ENCODE data around the gene LPP.

The LPP gene

DNA sequence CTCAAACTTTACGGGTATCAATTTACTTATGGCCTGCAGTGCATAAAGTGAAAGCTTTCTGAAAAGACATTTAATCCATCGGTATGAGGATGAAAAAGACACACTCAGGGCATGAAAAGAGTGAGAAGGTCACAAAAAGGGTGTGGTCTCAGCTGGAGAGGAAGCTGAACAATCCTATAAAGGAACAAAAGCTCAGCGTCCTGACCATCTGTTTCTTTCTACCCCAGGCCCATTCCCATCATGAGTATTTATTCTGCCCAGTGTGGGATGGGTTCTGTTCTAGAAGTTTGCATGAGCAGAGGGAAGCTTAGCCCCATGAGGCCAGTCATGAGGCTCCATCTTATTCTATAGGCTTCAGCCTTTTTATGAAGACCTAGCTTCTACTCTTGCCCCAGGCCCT lies 144.6 kb downstream of the LPP start:
- no peak overlapping the region for H2AFZ ChIP-seq (ENCODE audit: low read depth, low read length)
- no peak for ATAC-seq (ENCODE audit: insufficient read depth, low read depth)
- no peaks in the 10 kb centered on the region for H3K9me3 ChIP-seq (ENCODE audit: insufficient read depth, low read length, severe bottlenecking)
- DNase-seq = no peak
- no peak overlapping the region for H3K4me2 ChIP-seq (ENCODE audit: insufficient read depth, low read length)
- H3K27ac ChIP-seq (ENCODE audit: low read length) = no peak overlapping the region
- TF ChIP-seq CTCF (IDR thresholded peaks at IDR 0.05; ENCODE audit: borderline replicate concordance, extremely low read depth, low read length, poor library complexity, severe bottlenecking) (no peak), EZH2 (IDR thresholded peaks at IDR 0.05; ENCODE audit: borderline replicate concordance, low read depth, low read length, severe bottlenecking) (no peak)
- 0 out of 2 replicates have a peak, but pooled peaks cover 6% of the 10 kb centered on the region for H3K79me2 ChIP-seq (ENCODE audit: insufficient read depth, low read length)
- H3K4me3 ChIP-seq (ENCODE audit: low read depth in 1 of 2, low read length in 2 of 2) = no peak overlapping the region
- no peak overlapping the region for H3K9ac ChIP-seq (ENCODE audit: low read depth, low read length)
- no peaks in the 10 kb centered on the region for H3K4me1 ChIP-seq (ENCODE audit: insufficient read depth, low read length)
- H3K27me3 ChIP-seq (ENCODE audit: insufficient read depth, low read length, poor library complexity) = no peaks in the 10 kb centered on the region
- no peaks in the 10 kb centered on the region for H4K20me1 ChIP-seq (ENCODE audit: insufficient read depth, low read length)
- no peaks in the 10 kb centered on the region for H3K36me3 ChIP-seq (ENCODE audit: insufficient read depth, low read length)

DNA sequence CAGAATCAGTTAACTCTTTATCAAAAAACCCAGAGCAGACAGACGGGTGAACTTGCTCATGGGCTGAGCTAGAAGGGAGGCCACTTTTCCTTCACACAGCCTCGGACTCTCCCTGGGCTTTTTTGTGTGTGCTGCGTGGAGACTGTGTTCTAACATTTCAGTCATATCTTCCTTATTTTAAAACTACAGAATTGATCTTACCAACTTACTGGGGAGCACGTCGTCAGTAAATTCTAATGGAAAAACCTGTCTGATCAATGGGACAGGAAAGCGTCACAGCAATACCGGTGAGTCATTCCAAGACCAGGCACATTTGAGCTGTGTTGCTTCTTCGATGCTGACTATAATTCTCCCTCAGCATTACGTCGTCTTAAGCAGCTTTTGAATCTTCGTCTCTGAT lies 145.1 kb downstream of the LPP start:
- no peak overlapping the region for H3K27ac ChIP-seq (ENCODE audit: low read length)
- H3K4me2 ChIP-seq (ENCODE audit: insufficient read depth, low read length) = no peak overlapping the region
- H2AFZ ChIP-seq (ENCODE audit: low read depth, low read length) = no peak overlapping the region
- TF ChIP-seq EZH2 (IDR thresholded peaks at IDR 0.05; ENCODE audit: borderline replicate concordance, low read depth, low read length, severe bottlenecking) = no peak
- no peak for TF ChIP-seq CTCF (IDR thresholded peaks at IDR 0.05; ENCODE audit: borderline replicate concordance, extremely low read depth, low read length, poor library complexity, severe bottlenecking)
- DNase-seq (no peak), ATAC-seq (ENCODE audit: insufficient read depth, low read depth) (no peak)
- H3K36me3 ChIP-seq (ENCODE audit: insufficient read depth, low read length) = no peaks in the 10 kb centered on the region
- no peak overlapping the region for H3K9ac ChIP-seq (ENCODE audit: low read depth, low read length)
- no peaks in the 10 kb centered on the region for H3K27me3 ChIP-seq (ENCODE audit: insufficient read depth, low read length, poor library complexity)
- no peak overlapping the region for H3K4me3 ChIP-seq (ENCODE audit: low read depth in 1 of 2, low read length in 2 of 2)
- H4K20me1 ChIP-seq (ENCODE audit: insufficient read depth, low read length) = no peaks in the 10 kb centered on the region
- H3K9me3 ChIP-seq (ENCODE audit: insufficient read depth, low read length, severe bottlenecking) = no peaks in the 10 kb centered on the region
- 0 out of 2 replicates have a peak, but pooled peaks cover 6% of the 10 kb centered on the region for H3K79me2 ChIP-seq (ENCODE audit: insufficient read depth, low read length)
- no peaks in the 10 kb centered on the region for H3K4me1 ChIP-seq (ENCODE audit: insufficient read depth, low read length)

DNA sequence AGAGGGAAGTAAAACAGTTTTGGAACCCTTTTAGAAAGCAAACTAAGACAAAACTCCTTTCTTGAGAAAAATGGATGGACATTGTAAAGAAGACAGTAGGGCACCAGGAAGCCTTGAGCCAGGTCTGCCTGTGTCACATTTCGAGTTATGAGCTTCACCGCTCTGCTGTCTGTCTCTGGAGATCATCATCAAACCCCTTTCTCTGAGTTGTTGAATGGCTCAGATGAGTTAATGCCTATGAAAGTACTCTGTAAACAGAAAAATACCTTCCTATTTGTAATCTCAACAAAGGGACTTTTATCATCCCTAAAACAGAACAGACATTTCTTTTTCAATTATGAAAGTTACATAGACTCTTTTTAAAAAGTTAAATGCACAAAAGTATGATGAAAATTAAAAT lies 145.8 kb downstream of the LPP start:
- Histone ChIP-seq H3K79me2 (ENCODE audit: insufficient read depth, low read length) (0 out of 2 replicates have a peak, but pooled peaks cover 6% of the 10 kb centered on the region), H3K4me1 (ENCODE audit: insufficient read depth, low read length) (no peaks in the 10 kb centered on the region)

More for the DNA sequence above, 145.8 kb downstream of the LPP start:
- H4K20me1 ChIP-seq (ENCODE audit: insufficient read depth, low read length) = no peaks in the 10 kb centered on the region
- no peak overlapping the region for H3K4me3 ChIP-seq (ENCODE audit: low read depth in 1 of 2, low read length in 2 of 2)
- H3K9ac ChIP-seq (ENCODE audit: low read depth, low read length) = no peak overlapping the region
- no peaks in the 10 kb centered on the region for H3K27me3 ChIP-seq (ENCODE audit: insufficient read depth, low read length, poor library complexity)
- DNase-seq (no peak), ATAC-seq (ENCODE audit: insufficient read depth, low read depth) (no peak)
- no peak for TF ChIP-seq CTCF (IDR thresholded peaks at IDR 0.05; ENCODE audit: borderline replicate concordance, extremely low read depth, low read length, poor library complexity, severe bottlenecking)
- no peak for TF ChIP-seq EZH2 (IDR thresholded peaks at IDR 0.05; ENCODE audit: borderline replicate concordance, low read depth, low read length, severe bottlenecking)
- H3K27ac ChIP-seq (ENCODE audit: low read length) = no peak overlapping the region
- no peak overlapping the region for H2AFZ ChIP-seq (ENCODE audit: low read depth, low read length)
- no peaks in the 10 kb centered on the region for H3K9me3 ChIP-seq (ENCODE audit: insufficient read depth, low read length, severe bottlenecking)
- H3K4me2 ChIP-seq (ENCODE audit: insufficient read depth, low read length) = no peak overlapping the region
- H3K36me3 ChIP-seq (ENCODE audit: insufficient read depth, low read length) = no peaks in the 10 kb centered on the region

All from DND-41 (cell line).